Measurements from ENCODE around the gene KCNIP4.

KCNIP4 gene

GRCh38 chr4:21347142-21347541 is 601.4 kb downstream of the KCNIP4 start:
- H3K4me3 ChIP-seq (ENCODE audit: control insufficient read depth, low read depth, low read length), result no peak overlapping the region
- no peak for TF ChIP-seq CTCF (IDR thresholded peaks at IDR 0.05; ENCODE audit: control insufficient read depth, insufficient read depth, low read depth, low read length, missing control alignments)
- no peak for DNase-seq (ENCODE audit: low read depth)

GRCh38 chr4:21327976-21328700 is 620.4 kb downstream of the KCNIP4 start:
- no peak overlapping the region for H3K4me3 ChIP-seq (ENCODE audit: control insufficient read depth, low read depth, low read length)
- DNase-seq (ENCODE audit: low read depth), result no peak
- TF ChIP-seq CTCF (IDR thresholded peaks at IDR 0.05; ENCODE audit: control insufficient read depth, insufficient read depth, low read depth, low read length, missing control alignments), result no peak

GRCh38 chr4:21320034-21320433 is 628.5 kb downstream of the KCNIP4 start:
- no peak for TF ChIP-seq CTCF (IDR thresholded peaks at IDR 0.05; ENCODE audit: control insufficient read depth, insufficient read depth, low read depth, low read length, missing control alignments)
- H3K4me3 ChIP-seq (ENCODE audit: control insufficient read depth, low read depth, low read length), result no peak overlapping the region
- no peak for DNase-seq (ENCODE audit: low read depth)

GRCh38 chr4:21307709-21308108 is 640.9 kb downstream of the KCNIP4 start:
- no peak overlapping the region for H3K4me3 ChIP-seq (ENCODE audit: control insufficient read depth, low read depth, low read length)
- no peak for DNase-seq (ENCODE audit: low read depth)
- no peak for TF ChIP-seq CTCF (IDR thresholded peaks at IDR 0.05; ENCODE audit: control insufficient read depth, insufficient read depth, low read depth, low read length, missing control alignments)

- H3K4me3 ChIP-seq (ENCODE audit: control insufficient read depth, low read depth, low read length), result no peak overlapping the region
- no peak for DNase-seq (ENCODE audit: low read depth)
- no peak for TF ChIP-seq CTCF (IDR thresholded peaks at IDR 0.05; ENCODE audit: control insufficient read depth, insufficient read depth, low read depth, low read length, missing control alignments)
Measured at GRCh38 chr4:21304540-21304887, 644.1 kb downstream of the KCNIP4 start.

- DNase-seq (ENCODE audit: low read depth), result no peak
- H3K4me3 ChIP-seq (ENCODE audit: control insufficient read depth, low read depth, low read length), result no peak overlapping the region
- TF ChIP-seq CTCF (IDR thresholded peaks at IDR 0.05; ENCODE audit: control insufficient read depth, insufficient read depth, low read depth, low read length, missing control alignments), result no peak
Measured at GRCh38 chr4:21290562-21290961, 658.0 kb downstream of the KCNIP4 start.

Data from AG09309 (cell line).